WTC11 (cell line): Measurements from ENCODE around the gene SPATA3. TPM values are rescaled to one million over a fixed set of nuclear protein-coding genes. Genes with fewer than 3 reads are reported as not detected.

Experiments used
- ATAC-seq: fragments of 200-7000 bp; cut with Tn5 transposase; 2 replicates; pipeline ENCODE4 v1.10.0; 2021; ENCODE audit warnings: mild to moderate bottlenecking, moderate library complexity
- CTCF ChIA-PET: fragments of 300-600 bp; sonication (Branson Sonifier 250); formaldehyde crosslinking; loops from one replicate; lab custom pipeline; 2021; ENCODE audit warnings: antibody characterized with exemption; lab: Charles Lee
- POLR2A ChIA-PET: fragments of 350-600 bp; sonication (Branson Sonifier 250); formaldehyde crosslinking; loops from one replicate; lab custom pipeline; 2021; ENCODE audit warnings: antibody characterized with exemption; lab: Charles Lee
- DNase-seq: peaks from one replicate; pipeline ENCODE4 v3.0.0; 2021; ENCODE audit warnings: low spot score
- H3K27ac Mint-ChIP-seq: 2 replicates; pipeline ENCODE4 v1.8.0; 2021; ENCODE audit warnings: mixed read lengths
- H3K27me3 Mint-ChIP-seq: 2 replicates; pipeline ENCODE4 v1.8.0; 2021; ENCODE audit warnings: low read depth, mild to moderate bottlenecking, moderate library complexity, mixed read lengths
- H3K36me3 Mint-ChIP-seq: 2 replicates; pipeline ENCODE4 v1.8.0; 2021; ENCODE audit warnings: mixed read lengths
- H3K4me1 Mint-ChIP-seq: 2 replicates; pipeline ENCODE4 v1.8.0; 2022; ENCODE audit warnings: mixed read lengths
- H3K4me3 Mint-ChIP-seq: 2 replicates; pipeline ENCODE4 v1.8.0; 2021; ENCODE audit warnings: mild to moderate bottlenecking, moderate library complexity, mixed read lengths
- H3K9me3 Mint-ChIP-seq: 2 replicates; pipeline ENCODE4 v1.8.0; 2021; ENCODE audit warnings: mixed read lengths
- AR ChIP-seq: fragments of 250-450 bp; sonication (Bioruptor Pico); IDR thresholded peaks from 2 replicates; pipeline ENCODE4 v1.9.0; 2021; ENCODE audit warnings: mild to moderate bottlenecking
- CREB1 ChIP-seq: sonication (generic); formaldehyde crosslinking; IDR thresholded peaks from 2 replicates; pipeline ENCODE4 v1.8.0; 2023; ENCODE audit warnings: mild to moderate bottlenecking, missing genetic modification reagents
- CREM ChIP-seq: sonication (generic); formaldehyde crosslinking; IDR thresholded peaks from 2 replicates; pipeline ENCODE4 v1.8.1; 2022; ENCODE audit warnings: mild to moderate bottlenecking, missing genetic modification reagents, moderate library complexity
- ELF4 ChIP-seq: sonication (generic); formaldehyde crosslinking; IDR thresholded peaks from 2 replicates; pipeline ENCODE4 v1.8.1; 2022; ENCODE audit warnings: low read depth, mild to moderate bottlenecking, moderate library complexity, missing genetic modification reagents
- ESRRA ChIP-seq: sonication (generic); formaldehyde crosslinking; IDR thresholded peaks from 2 replicates; pipeline ENCODE4 v1.8.1; 2022; ENCODE audit warnings: mild to moderate bottlenecking, missing genetic modification reagents, borderline replicate concordance
- ETV6 ChIP-seq: sonication (generic); formaldehyde crosslinking; IDR thresholded peaks from 2 replicates; pipeline ENCODE4 v1.8.1; 2022; ENCODE audit warnings: mild to moderate bottlenecking, missing genetic modification reagents
- MLX ChIP-seq: sonication (generic); formaldehyde crosslinking; IDR thresholded peaks from 2 replicates; pipeline ENCODE4 v1.8.1; 2023; ENCODE audit warnings: mild to moderate bottlenecking, missing genetic modification reagents, moderate library complexity
- MYBL2 ChIP-seq: sonication (generic); formaldehyde crosslinking; IDR thresholded peaks from 2 replicates; pipeline ENCODE4 v1.8.1; 2023; ENCODE audit warnings: mild to moderate bottlenecking, moderate library complexity, missing genetic modification reagents
- NR2C2 ChIP-seq: sonication (generic); formaldehyde crosslinking; IDR thresholded peaks from 2 replicates; pipeline ENCODE4 v1.8.0; 2022; ENCODE audit warnings: mild to moderate bottlenecking, missing genetic modification reagents
- OVOL2 ChIP-seq: fragments of 250-450 bp; sonication (Bioruptor Pico); IDR thresholded peaks from 2 replicates; pipeline ENCODE4 v1.9.0; 2021; ENCODE audit warnings: mild to moderate bottlenecking, borderline replicate concordance
- SOX15 ChIP-seq: fragments of 250-450 bp; sonication (Bioruptor Pico); IDR thresholded peaks from 2 replicates; pipeline ENCODE4 v1.9.0; 2021; ENCODE audit warnings: mild to moderate bottlenecking
- ZBTB21 ChIP-seq: sonication (generic); formaldehyde crosslinking; IDR thresholded peaks from 2 replicates; pipeline ENCODE4 v1.8.1; 2023; ENCODE audit warnings: mild to moderate bottlenecking, missing genetic modification reagents, borderline replicate concordance
- ZMAT4 ChIP-seq: fragments of 250-450 bp; sonication (Bioruptor Pico); IDR thresholded peaks from 2 replicates; pipeline ENCODE4 v1.9.0; 2021; ENCODE audit warnings: mild to moderate bottlenecking
- ZNF219 ChIP-seq: sonication (generic); formaldehyde crosslinking; IDR thresholded peaks from 2 replicates; pipeline ENCODE4 v1.8.0; 2023; ENCODE audit warnings: missing genetic modification reagents, mild to moderate bottlenecking, borderline replicate concordance
- ZNF317 ChIP-seq: sonication (generic); formaldehyde crosslinking; IDR thresholded peaks from 2 replicates; pipeline ENCODE4 v1.8.1; 2023; ENCODE audit warnings: low read depth, mild to moderate bottlenecking, moderate library complexity, missing genetic modification reagents, borderline replicate concordance
- total RNA-seq: library from RNA; stranded (reverse); gene quantifications from 3 replicates; pipeline ENCODE4 v1.2.3, GENCODE V29; 2021
- TF ChIP-seq, protein P1 (sequence below): sonication (generic); formaldehyde crosslinking; IDR thresholded peaks from 2 replicates; pipeline ENCODE4 v1.8.1; 2022; ENCODE audit warnings: low read depth, missing genetic modification reagents, borderline replicate concordance
- TF ChIP-seq, protein P2 (sequence below): sonication (generic); formaldehyde crosslinking; IDR thresholded peaks from 2 replicates; pipeline ENCODE4 v1.8.1; 2023; ENCODE audit warnings: mild to moderate bottlenecking, missing genetic modification reagents
- TF ChIP-seq, protein P3 (sequence below): sonication (generic); formaldehyde crosslinking; IDR thresholded peaks from 2 replicates; pipeline ENCODE4 v1.8.0; 2023; ENCODE audit warnings: missing genetic modification reagents, mild to moderate bottlenecking, borderline replicate concordance

Gene SPATA3
- total RNA-seq, 1 experiment from 2014 or later, result not detected

- TF ChIP-seq, protein P1, sequence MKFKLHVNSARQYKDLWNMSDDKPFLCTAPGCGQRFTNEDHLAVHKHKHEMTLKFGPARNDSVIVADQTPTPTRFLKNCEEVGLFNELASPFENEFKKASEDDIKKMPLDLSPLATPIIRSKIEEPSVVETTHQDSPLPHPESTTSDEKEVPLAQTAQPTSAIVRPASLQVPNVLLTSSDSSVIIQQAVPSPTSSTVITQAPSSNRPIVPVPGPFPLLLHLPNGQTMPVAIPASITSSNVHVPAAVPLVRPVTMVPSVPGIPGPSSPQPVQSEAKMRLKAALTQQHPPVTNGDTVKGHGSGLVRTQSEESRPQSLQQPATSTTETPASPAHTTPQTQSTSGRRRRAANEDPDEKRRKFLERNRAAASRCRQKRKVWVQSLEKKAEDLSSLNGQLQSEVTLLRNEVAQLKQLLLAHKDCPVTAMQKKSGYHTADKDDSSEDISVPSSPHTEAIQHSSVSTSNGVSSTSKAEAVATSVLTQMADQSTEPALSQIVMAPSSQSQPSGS (CRISPR knock-in tag), result no peak
- TF ChIP-seq ZBTB21, result no peak
- no peak for TF ChIP-seq ESRRA (CRISPR knock-in tag)
Measured at GRCh38 chr2:231038483-231039293, 42.8 kb downstream of the SPATA3 start (continued).

- ChIA-PET POLR2A (no interaction called here), CTCF (interaction anchor here (0.6 to 3.7 kb wide), 3 partner anchors 14 to 52 kb away, joined by 3 to 23 read pairs (median 4); no protein-coding TSS in a partner anchor)
- no peaks in the 10 kb centered on the region for H3K9me3 Mint-ChIP-seq
- DNase-seq (no peak), ATAC-seq (no peak)
- TF ChIP-seq, protein P1 (CRISPR knock-in tag), result no peak
- TF ChIP-seq SOX15 (no peak), NR2C2 (CRISPR knock-in tag) (no peak), CREM (CRISPR knock-in tag) (no peak), ELF4 (no peak), ZMAT4 (CRISPR knock-in tag) (no peak), OVOL2 (CRISPR knock-in tag) (no peak), AR (CRISPR knock-in tag) (no peak), ZNF317 (CRISPR knock-in tag) (no peak), CREB1 (CRISPR knock-in tag) (no peak), ETV6 (CRISPR knock-in tag) (no peak), MLX (no peak), ZNF219 (CRISPR knock-in tag) (no peak), MYBL2 (CRISPR knock-in tag) (no peak), ESRRA (CRISPR knock-in tag) (no peak)
- TF ChIP-seq, protein P2, sequence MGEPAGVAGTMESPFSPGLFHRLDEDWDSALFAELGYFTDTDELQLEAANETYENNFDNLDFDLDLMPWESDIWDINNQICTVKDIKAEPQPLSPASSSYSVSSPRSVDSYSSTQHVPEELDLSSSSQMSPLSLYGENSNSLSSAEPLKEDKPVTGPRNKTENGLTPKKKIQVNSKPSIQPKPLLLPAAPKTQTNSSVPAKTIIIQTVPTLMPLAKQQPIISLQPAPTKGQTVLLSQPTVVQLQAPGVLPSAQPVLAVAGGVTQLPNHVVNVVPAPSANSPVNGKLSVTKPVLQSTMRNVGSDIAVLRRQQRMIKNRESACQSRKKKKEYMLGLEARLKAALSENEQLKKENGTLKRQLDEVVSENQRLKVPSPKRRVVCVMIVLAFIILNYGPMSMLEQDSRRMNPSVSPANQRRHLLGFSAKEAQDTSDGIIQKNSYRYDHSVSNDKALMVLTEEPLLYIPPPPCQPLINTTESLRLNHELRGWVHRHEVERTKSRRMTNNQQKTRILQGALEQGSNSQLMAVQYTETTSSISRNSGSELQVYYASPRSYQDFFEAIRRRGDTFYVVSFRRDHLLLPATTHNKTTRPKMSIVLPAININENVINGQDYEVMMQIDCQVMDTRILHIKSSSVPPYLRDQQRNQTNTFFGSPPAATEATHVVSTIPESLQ (CRISPR knock-in tag), result no peak
- TF ChIP-seq, protein P3, sequence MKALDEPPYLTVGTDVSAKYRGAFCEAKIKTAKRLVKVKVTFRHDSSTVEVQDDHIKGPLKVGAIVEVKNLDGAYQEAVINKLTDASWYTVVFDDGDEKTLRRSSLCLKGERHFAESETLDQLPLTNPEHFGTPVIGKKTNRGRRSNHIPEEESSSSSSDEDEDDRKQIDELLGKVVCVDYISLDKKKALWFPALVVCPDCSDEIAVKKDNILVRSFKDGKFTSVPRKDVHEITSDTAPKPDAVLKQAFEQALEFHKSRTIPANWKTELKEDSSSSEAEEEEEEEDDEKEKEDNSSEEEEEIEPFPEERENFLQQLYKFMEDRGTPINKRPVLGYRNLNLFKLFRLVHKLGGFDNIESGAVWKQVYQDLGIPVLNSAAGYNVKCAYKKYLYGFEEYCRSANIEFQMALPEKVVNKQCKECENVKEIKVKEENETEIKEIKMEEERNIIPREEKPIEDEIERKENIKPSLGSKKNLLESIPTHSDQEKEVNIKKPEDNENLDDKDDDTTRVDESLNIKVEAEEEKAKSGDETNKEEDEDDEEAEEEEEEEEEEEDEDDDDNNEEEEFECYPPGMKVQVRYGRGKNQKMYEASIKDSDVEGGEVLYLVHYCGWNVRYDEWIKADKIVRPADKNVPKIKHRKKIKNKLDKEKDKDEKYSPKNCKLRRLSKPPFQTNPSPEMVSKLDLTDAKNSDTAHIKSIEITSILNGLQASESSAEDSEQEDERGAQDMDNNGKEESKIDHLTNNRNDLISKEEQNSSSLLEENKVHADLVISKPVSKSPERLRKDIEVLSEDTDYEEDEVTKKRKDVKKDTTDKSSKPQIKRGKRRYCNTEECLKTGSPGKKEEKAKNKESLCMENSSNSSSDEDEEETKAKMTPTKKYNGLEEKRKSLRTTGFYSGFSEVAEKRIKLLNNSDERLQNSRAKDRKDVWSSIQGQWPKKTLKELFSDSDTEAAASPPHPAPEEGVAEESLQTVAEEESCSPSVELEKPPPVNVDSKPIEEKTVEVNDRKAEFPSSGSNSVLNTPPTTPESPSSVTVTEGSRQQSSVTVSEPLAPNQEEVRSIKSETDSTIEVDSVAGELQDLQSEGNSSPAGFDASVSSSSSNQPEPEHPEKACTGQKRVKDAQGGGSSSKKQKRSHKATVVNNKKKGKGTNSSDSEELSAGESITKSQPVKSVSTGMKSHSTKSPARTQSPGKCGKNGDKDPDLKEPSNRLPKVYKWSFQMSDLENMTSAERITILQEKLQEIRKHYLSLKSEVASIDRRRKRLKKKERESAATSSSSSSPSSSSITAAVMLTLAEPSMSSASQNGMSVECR (CRISPR knock-in tag), result no peak
- H3K36me3 Mint-ChIP-seq, result no peaks in the 10 kb centered on the region
- peaks cover 64% of the 10 kb centered on the region for H3K27me3 Mint-ChIP-seq
- H3K4me1 Mint-ChIP-seq, result peaks cover 11% of the 10 kb centered on the region
- H3K4me3 Mint-ChIP-seq, result 0 out of 2 replicates have a peak overlapping the region, but pooled peaks have one; percentile 14
- H3K27ac Mint-ChIP-seq, result no peak overlapping the region
Measured at GRCh38 chr2:231039294-231039664, 43.4 kb downstream of the SPATA3 start.
